Measurements from ENCODE around the gene LMO7. TPM values are rescaled to one million over a fixed set of nuclear protein-coding genes. Genes with fewer than 3 reads are reported as not detected.

Gene LMO7
- total and polyA plus RNA-seq, 2 of the 8 experiments (the other 6 are each of a cell fraction or from before 2014, with no cell fraction given) = 8.1 to 28.3 TPM

DNA sequence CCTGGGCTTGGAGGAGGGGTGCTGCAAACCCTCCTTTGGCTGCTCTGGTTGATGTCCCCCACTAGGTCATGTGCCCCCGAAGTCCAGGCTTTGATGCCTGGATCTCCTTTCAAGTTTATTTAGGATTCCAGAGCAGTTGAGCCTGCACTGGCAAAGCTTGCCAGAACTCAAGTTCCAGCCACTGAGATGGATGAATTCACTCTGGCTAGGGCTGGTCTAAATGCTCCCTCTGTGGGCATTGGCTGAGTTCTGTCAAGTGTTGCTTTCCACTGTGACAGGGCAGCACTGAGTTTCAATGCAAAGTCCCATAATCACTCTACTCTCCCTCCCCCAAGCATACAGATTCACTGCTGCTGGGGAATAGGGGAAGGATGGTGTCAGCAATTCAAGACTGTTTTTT, 17.8 kb upstream of the LMO7 start:
- no peak for DNase-seq (ENCODE audit: low read depth in 1 of 2, low spot score in 2 of 2)
- Histone ChIP-seq H4K5ac (ENCODE audit: insufficient read length, low read depth, low read length) (no peak overlapping the region), H3K4me3 (ENCODE audit: extremely low read depth in 1 of 4, insufficient read depth in 2 of 4, low read depth in 3 of 4, low read length in 4 of 4) (no peak overlapping the region), H2AFZ (ENCODE audit: low read length) (no peak overlapping the region), H2BK15ac (ENCODE audit: low read length) (no peak overlapping the region), H3K4ac (replicated peaks; ENCODE audit: insufficient read length, low read depth, low read length) (no peak overlapping the region), H3K4me2 (ENCODE audit: insufficient read depth in 1 of 2, low read depth in 2 of 2, low read length in 2 of 2) (no peak overlapping the region), H2BK120ac (replicated peaks; ENCODE audit: low read depth, low read length) (no peak overlapping the region), H4K8ac (ENCODE audit: extremely low read depth, insufficient read depth, low read length) (no peak overlapping the region), H3K18ac (ENCODE audit: extremely low read depth, low read length) (no peak overlapping the region), H3K9ac (replicated peaks in 1 of 4; ENCODE audit: extremely low read depth in 1 of 4, low read depth in 3 of 4, low read length in 3 of 4) (no peak overlapping the region), H2BK12ac (ENCODE audit: low read depth, low read length) (no peak overlapping the region), H2BK20ac (ENCODE audit: low read length) (no peak overlapping the region), H2BK5ac (ENCODE audit: low read depth, low read length) (no peak overlapping the region), H3K27ac (ENCODE audit: low read depth, low read length) (no peak overlapping the region), H3K36me3 (ENCODE audit: control insufficient read depth in 2 of 4, insufficient read depth in 4 of 4, low read length in 3 of 4) (no peaks in the 10 kb centered on the region), H2AK5ac (ENCODE audit: low read depth, low read length) (no peak overlapping the region), H3K4me1 (replicated peaks in 1 of 4; ENCODE audit: control insufficient read depth in 3 of 4, insufficient read depth in 4 of 4, low read length in 3 of 4) (no peaks in the 10 kb centered on the region), H4K20me1 (replicated peaks in 1 of 2; ENCODE audit: control insufficient read depth in 1 of 2, insufficient read depth in 2 of 2, low read length in 2 of 2) (no peaks in the 10 kb centered on the region), H3K14ac (ENCODE audit: insufficient read length) (no peak overlapping the region), H3K56ac (replicated peaks; ENCODE audit: insufficient read length, low read depth, low read length) (no peak overlapping the region), H3K23me2 (ENCODE audit: low read depth, low read length) (no peaks in the 10 kb centered on the region), H3K79me2 (ENCODE audit: control insufficient read depth in 1 of 2, insufficient read depth in 2 of 2, low read length in 2 of 2) (no peaks in the 10 kb centered on the region), H3K79me1 (ENCODE audit: low read depth, low read length) (no peaks in the 10 kb centered on the region), H4K91ac (replicated peaks; ENCODE audit: insufficient read length, low read length) (no peak overlapping the region), H3K27me3 (replicated peaks in 1 of 4; ENCODE audit: control insufficient read depth in 3 of 4, extremely low read depth in 1 of 4, insufficient read depth in 3 of 4, low read length in 3 of 4) (no peaks in the 10 kb centered on the region), H3K23ac (ENCODE audit: insufficient read length) (no peak overlapping the region), H3K9me3 (ENCODE audit: insufficient read depth in 2 of 2, low read depth in 1 of 2, low read length in 1 of 2) (no peaks in the 10 kb centered on the region)
- no peak for FAIRE-seq
- WGBS, 2 experiments (ENCODE audit: extremely low coverage in 1 of 2, insufficient coverage in 1 of 2, insufficient read length in 1 of 2, insufficient replicate concordance in 2 of 2, low coverage in 1 of 2, low lambda C conversion rate in 2 of 2, missing lambda C conversion rate in 1 of 2) = 50% methylated on average over 1 of the region's 1 CpG; no CpG with 5 or more reads in 1 of the 2 experiments
- POLR2A ChIA-PET (ENCODE audit: partially characterized antibody) = interaction anchor here (1.0 to 1.2 kb wide), 2 partner anchors 14 to 54 kb away, joined by 3 to 4 read pairs; no protein-coding TSS in a partner anchor
- CTCF ChIA-PET (ENCODE audit: partially characterized antibody) = no interaction called here
- TF ChIP-seq, protein P1, sequence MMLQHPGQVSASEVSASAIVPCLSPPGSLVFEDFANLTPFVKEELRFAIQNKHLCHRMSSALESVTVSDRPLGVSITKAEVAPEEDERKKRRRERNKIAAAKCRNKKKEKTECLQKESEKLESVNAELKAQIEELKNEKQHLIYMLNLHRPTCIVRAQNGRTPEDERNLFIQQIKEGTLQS (IDR thresholded peaks at IDR 0.05; ENCODE audit: insufficient read depth, low read depth, low read length) = no peak
- no peak for TF ChIP-seq GTF2F1 (IDR thresholded peaks at IDR 0.05; ENCODE audit: borderline replicate concordance, low read depth, low read length)
- no peak for TF ChIP-seq NANOG (IDR thresholded peaks at IDR 0.05; ENCODE audit: insufficient read depth, low read depth, low read length, poor library complexity, severe bottlenecking)
- no peak for TF ChIP-seq USF2 (IDR thresholded peaks at IDR 0.05; ENCODE audit: low read length)
- TF ChIP-seq SP1 (IDR thresholded peaks at IDR 0.05; ENCODE audit: low read depth, low read length) = no peak
- TF ChIP-seq MAFK (IDR thresholded peaks at IDR 0.05; ENCODE audit: low read depth, low read length) = no peak
- no peak for TF ChIP-seq SP4 (IDR thresholded peaks at IDR 0.05; ENCODE audit: low read length)
- TF ChIP-seq KDM4A (IDR thresholded peaks at IDR 0.05; ENCODE audit: low read depth, low read length, severe bottlenecking) = no peak
- TF ChIP-seq SIN3A (conservative IDR thresholded peaks at IDR 0.05 in 1 of 2, IDR thresholded peaks at IDR 0.05 in 1 of 2; ENCODE audit: low read depth in 1 of 2, low read length in 2 of 2) = no peak
- TF ChIP-seq CTBP2 (IDR thresholded peaks at IDR 0.05; ENCODE audit: borderline replicate concordance, insufficient read depth, insufficient read length, low read length) = no peak
- no peak for TF ChIP-seq RBBP5 (IDR thresholded peaks at IDR 0.05; ENCODE audit: borderline replicate concordance, low read depth, low read length)
